D721Med (cell line): ENCODE results near the gene RPS14.

Source experiments
- DNase-seq: peaks from one replicate; pipeline ENCODE4 v3.0.0; 2011; ENCODE audit warnings: low spot score; ENCODE audit not compliant: insufficient read length
- FAIRE-seq: peaks from 2 replicates; lab custom pipeline; 2011; peaks lifted over from hg19 to GRCh38; lab: Jason Lieb, UNC
- CTCF ChIP-seq: IDR thresholded peaks from 2 replicates; pipeline ENCODE4 v1.5.1; 2012; ENCODE audit warnings: mild to moderate bottlenecking, control low read depth; ENCODE audit not compliant: insufficient read depth; ENCODE audit errors: missing control alignments

Gene RPS14

GRCh38 chr5:150401376-150402228, 47.9 kb downstream of the RPS14 start:
- DNase-seq, result no peak
- TF ChIP-seq CTCF, result no peak
- FAIRE-seq, result no peak

- DNase-seq (no peak), FAIRE-seq (no peak)
- no peak for TF ChIP-seq CTCF
These were observed 48.5 kb downstream of the RPS14 start for GRCh38 chr5:150401076-150401375.

- FAIRE-seq (no peak), DNase-seq (no peak)
- no peak for TF ChIP-seq CTCF
These were observed 49.0 kb downstream of the RPS14 start for GRCh38 chr5:150400316-150401075.

GRCh38 chr5:150399524-150400211, 49.9 kb downstream of the RPS14 start:
- TF ChIP-seq CTCF, result no peak
- FAIRE-seq, result no peak
- DNase-seq, result no peak

GRCh38 chr5:150398722-150399523, 50.6 kb downstream of the RPS14 start:
- DNase-seq (no peak), FAIRE-seq (no peak)
- no peak for TF ChIP-seq CTCF

GRCh38 chr5:150397782-150398721, 51.5 kb downstream of the RPS14 start:
- FAIRE-seq, result no peak
- DNase-seq, result no peak
- TF ChIP-seq CTCF, result peak; percentile 0
